Pulmonary artery endothelial cell (primary cell): ENCODE results near the gene ABCC1. TPM values are rescaled to one million over a fixed set of nuclear protein-coding genes. Genes with fewer than 3 reads are reported as not detected.
"Not testable (repeated sequence)": the region's sequence is repeated elsewhere in the genome, so short reads cannot be mapped to it uniquely, and the experiment has no call there.

Source experiments
- DNase-seq: peaks from one replicate; pipeline ENCODE4 v3.0.0-alpha.2; 2011; ENCODE audit warnings: low read depth, low spot score
- total RNA-seq: library from RNA; depleted of rRNA; stranded (reverse); fragments of >200 nt; gene quantifications from 2 replicates; pipeline ENCODE4 v1.2.3, GENCODE V29; 2014

ABCC1 gene
- total RNA-seq, 1 donor from 2014 or later = 52.6 TPM

GRCh38 chr16:16181748-16182147 is 232.3 kb downstream of the ABCC1 start:
- DNase-seq = not testable (repeated sequence)

GRCh38 chr16:16182918-16183317 is 233.5 kb downstream of the ABCC1 start:
- no peak for DNase-seq

- DNase-seq = no peak
Measured at GRCh38 chr16:16183562-16183961, 234.1 kb downstream of the ABCC1 start.

DNA sequence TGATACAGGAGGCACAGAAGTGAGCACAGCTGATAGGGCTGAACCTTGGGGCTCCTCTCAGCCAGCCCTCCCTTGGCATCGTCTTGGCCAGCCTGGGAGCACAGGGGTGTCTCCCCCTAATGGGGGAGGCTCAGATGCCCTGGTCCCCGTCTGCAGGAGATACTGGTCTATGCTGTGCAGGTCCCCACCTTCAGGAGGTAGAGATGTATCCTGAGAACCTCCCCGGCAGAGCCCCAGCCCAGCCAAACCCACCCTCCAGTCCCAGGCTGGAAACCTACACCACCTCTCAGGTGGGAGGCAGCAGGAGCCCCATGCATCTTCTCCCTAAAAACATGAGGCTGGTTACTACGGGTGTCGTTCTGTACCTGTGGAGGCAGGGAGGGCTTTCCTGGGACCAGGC is 235.2 kb downstream of the ABCC1 start:
- DNase-seq = no peak

GRCh38 chr16:16185095-16185494 is 235.7 kb downstream of the ABCC1 start:
- DNase-seq = no peak

DNA sequence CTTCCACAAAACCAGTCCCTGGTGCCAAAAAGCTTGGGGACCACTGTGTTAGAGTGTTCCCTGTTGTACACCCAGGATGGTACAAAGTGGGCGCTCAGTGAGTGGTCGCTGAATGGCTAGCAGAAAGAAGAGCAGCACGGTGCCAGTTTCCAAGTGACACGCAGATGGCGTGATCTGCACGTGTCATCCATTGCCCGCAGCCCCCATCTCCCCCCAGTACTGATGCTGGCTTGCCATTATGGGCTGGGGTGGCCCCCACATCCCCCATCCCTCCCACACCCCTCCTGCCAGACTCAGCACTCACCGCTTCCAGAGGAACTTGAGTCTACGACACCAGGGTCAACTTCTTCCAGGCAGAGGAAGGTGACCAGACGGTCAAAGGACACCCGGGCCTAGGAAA is 237.4 kb downstream of the ABCC1 start:
- no peak for DNase-seq

- no peak for DNase-seq
Measured at GRCh38 chr16:16188827-16189226, 239.4 kb downstream of the ABCC1 start.

DNA sequence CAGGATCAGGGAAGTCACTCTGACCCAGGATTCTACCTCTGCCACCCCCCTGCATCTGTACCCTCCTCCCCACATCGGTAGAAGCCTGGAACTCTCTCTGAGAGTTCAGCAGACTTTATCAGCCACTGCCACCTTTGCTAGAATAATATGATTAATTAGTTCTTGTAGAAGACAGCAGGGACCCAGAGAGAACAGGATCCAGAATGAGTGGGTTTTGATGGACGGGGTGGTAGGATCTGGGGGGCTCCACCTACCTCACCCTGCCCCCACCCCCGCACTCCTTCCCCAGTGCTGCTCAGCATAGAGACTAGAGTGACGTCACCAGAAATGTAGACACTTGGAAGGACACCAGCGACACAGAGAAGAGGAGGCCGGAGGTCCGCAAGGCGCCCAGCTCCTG is 240.4 kb downstream of the ABCC1 start:
- DNase-seq = no peak

- no peak for DNase-seq
Measured at GRCh38 chr16:16190546-16190945, 241.1 kb downstream of the ABCC1 start.

GRCh38 chr16:16190966-16191365 is 241.6 kb downstream of the ABCC1 start:
- not testable (repeated sequence) for DNase-seq

GRCh38 chr16:16191493-16192167 is 242.2 kb downstream of the ABCC1 start:
- DNase-seq = no peak

Other genes with a start within 250 kb of the ABCC1 start
- not detected in 2 replicates for gene MYH11, start 92.6 kb upstream of the ABCC1 start, total RNA-seq
- 27.5 and 30.5 TPM in 2 replicates for gene CEP20, start 61.0 kb upstream of the ABCC1 start, total RNA-seq